BJ (cell line): Measurements from ENCODE around the gene MRPL36. TPM values are rescaled to one million over a fixed set of nuclear protein-coding genes. Genes with fewer than 3 reads are reported as not detected.

ENCODE experiments used
- CTCF ChIA-PET: fragments of 350-600 bp; formaldehyde crosslinking; extraction: SDS; loops from one replicate; lab custom pipeline; 2021; ENCODE audit warnings: antibody characterized with exemption, inconsistent platforms; lab: Yijun Ruan, JAX
- POLR2A ChIA-PET: fragments of 300-600 bp; sonication (Branson Sonifier 250); formaldehyde crosslinking; extraction: SDS; loops from one replicate; lab custom pipeline; 2021; ENCODE audit warnings: antibody characterized with exemption; lab: Charles Lee
- DNase-seq: peaks from one replicate; pipeline ENCODE4 v3.0.0-alpha.2; 2011; ENCODE audit warnings: low read depth
- H3K27me3 ChIP-seq: 2 replicates; pipeline ENCODE4 v1.6.0; 2011; ENCODE audit warnings: low read length; ENCODE audit not compliant: control insufficient read depth, insufficient read depth
- H3K36me3 ChIP-seq: 2 replicates; pipeline ENCODE4 v1.5.1; 2011; ENCODE audit warnings: low read length; ENCODE audit not compliant: control insufficient read depth, insufficient read depth
- H3K4me3 ChIP-seq: 2 replicates; pipeline ENCODE4 v1.5.1; 2011; ENCODE audit warnings: low read depth, mild to moderate bottlenecking, control low read depth, low read length
- CTCF ChIP-seq: IDR thresholded peaks from 2 replicates; pipeline ENCODE4 v1.5.1; 2011; ENCODE audit warnings: low read depth, mild to moderate bottlenecking, control low read depth, inconsistent platforms, low read length, moderate library complexity; ENCODE audit not compliant: insufficient read depth
- polyA plus RNA-seq: library from polyadenylated mRNA; depleted of rRNA; stranded (reverse); fragments of >200 nt; gene quantifications from 2 replicates; pipeline ENCODE4 v1.2.3, GENCODE V29; 2011

MRPL36 gene
- polyA plus RNA-seq, 1 experiment = 67.9 TPM

GRCh38 chr5:1772634-1773033 lies 27.0 kb downstream of the MRPL36 start:
- no peak for DNase-seq
- POLR2A ChIA-PET = no interaction called here
- Histone ChIP-seq H3K4me3 (no peak overlapping the region), H3K27me3 (peaks cover 7% of the 10 kb centered on the region), H3K36me3 (no peaks in the 10 kb centered on the region)
- CTCF ChIA-PET = interaction anchor here (0.7 to 3.9 kb wide), 5 partner anchors 8 to 267 kb away, joined by 3 to 24 read pairs (median 6); no protein-coding TSS in a partner anchor
- peak; percentile 63 for TF ChIP-seq CTCF

DNA sequence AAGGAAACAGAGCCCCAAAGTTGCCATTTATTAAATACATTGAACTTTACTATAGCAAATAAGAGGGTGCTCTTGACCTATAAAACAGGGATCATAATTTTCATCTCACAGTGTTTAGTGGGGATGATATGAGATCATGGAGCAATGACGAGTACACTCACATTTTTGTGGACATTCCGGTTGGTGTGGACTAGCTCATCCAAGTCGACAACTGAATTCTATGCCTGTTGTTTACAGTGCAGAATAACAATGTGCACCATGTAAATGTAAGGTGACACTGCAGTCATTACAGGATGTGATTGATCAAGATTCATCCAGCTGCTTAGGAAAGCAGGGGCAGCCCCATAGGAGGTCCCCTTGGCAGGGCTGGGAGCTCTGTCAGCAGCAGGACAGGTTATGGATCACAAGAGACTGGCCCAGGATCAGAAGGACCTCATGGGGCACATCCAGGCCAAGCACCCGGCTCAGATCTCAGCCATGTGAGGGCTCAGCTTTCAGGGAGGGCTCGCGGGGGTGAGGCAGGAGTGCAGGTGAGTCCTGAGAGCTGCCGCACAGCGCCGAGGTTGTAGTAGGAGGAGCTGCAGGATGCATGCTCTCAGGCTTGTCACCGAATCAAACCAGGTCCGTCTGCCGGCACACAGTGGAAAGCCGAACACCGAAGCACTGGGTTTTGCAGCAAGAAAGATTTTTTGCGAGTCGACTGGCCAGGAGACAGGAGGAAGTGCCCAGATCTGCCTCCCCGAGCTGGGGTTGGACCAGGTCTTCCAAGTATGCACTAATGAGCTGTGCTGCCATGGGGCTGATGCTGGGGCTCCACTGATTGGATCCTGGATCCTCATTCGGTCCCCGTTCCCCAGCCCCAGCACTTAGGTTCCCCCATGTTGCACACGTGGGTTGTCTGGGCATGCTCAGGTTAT lies 28.2 kb downstream of the MRPL36 start:
- Histone ChIP-seq H3K4me3 (no peak overlapping the region), H3K27me3 (peaks cover 7% of the 10 kb centered on the region), H3K36me3 (no peaks in the 10 kb centered on the region)
- POLR2A ChIA-PET = no interaction called here
- CTCF ChIA-PET = interaction anchor here (1.1 to 3.9 kb wide), 5 partner anchors 7 to 268 kb away, joined by 3 to 24 read pairs (median 4); no protein-coding TSS in a partner anchor
- TF ChIP-seq CTCF = no peak
- no peak for DNase-seq

DNA sequence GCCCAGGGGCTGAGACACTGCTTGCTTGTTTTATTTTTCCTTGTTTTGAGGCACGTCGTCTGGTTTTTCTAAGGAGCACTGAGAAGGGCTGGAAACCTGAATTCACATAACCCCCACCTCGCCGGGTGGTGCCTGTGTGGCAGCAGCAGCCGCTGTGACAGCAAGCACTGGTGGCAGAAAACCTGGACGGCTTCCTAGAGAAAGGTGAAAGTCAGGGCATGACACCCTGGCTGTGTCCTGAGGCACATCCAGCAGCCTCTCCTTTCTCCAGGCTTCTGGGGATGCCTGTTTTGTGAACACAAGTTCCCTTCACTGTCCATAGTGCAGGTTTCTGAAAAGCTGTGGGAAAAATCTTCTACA lies 29.2 kb downstream of the MRPL36 start:
- POLR2A ChIA-PET = no interaction called here
- Histone ChIP-seq H3K36me3 (no peaks in the 10 kb centered on the region), H3K4me3 (no peak overlapping the region), H3K27me3 (peaks cover 7% of the 10 kb centered on the region)
- TF ChIP-seq CTCF = no peak
- CTCF ChIA-PET = no interaction called here
- DNase-seq = no peak

DNA sequence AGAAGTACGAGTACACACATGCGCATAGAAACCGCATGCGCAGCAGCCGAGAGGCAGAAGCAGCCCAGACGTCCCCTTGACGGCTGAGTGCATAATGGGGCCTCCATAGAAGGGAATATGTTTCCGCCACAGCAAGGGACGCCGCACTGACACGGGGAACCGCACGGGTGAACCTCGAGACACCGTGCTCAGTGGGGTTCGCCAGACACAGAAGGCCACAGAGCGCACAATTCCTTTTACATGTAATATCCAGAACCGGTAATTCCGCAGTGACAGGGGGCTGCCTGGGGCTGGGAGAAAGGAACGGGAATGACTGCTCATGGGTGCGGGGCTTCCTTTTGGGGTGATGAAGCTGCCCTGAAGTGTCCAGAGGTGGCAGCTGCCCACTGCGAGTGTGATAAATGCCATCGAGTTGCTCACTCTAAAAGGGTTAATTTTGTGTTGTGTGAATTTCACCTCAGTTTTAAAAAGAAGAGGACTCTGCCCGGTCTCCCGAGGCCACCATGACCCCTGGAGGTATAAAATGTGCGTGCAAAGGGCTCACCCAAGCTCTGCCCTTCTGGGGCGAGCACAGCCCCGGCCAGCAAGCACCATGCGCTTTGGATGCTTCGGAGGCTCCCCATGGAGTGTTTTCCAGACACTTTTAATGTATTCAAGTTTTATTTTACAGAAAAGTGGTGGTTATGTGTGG lies 29.7 kb downstream of the MRPL36 start:
- POLR2A ChIA-PET = no interaction called here
- CTCF ChIA-PET = no interaction called here
- H3K27me3 ChIP-seq = peaks cover 8% of the 10 kb centered on the region
- no peak for TF ChIP-seq CTCF
- H3K4me3 ChIP-seq = no peak overlapping the region
- no peak for DNase-seq
- H3K36me3 ChIP-seq = no peaks in the 10 kb centered on the region

DNA sequence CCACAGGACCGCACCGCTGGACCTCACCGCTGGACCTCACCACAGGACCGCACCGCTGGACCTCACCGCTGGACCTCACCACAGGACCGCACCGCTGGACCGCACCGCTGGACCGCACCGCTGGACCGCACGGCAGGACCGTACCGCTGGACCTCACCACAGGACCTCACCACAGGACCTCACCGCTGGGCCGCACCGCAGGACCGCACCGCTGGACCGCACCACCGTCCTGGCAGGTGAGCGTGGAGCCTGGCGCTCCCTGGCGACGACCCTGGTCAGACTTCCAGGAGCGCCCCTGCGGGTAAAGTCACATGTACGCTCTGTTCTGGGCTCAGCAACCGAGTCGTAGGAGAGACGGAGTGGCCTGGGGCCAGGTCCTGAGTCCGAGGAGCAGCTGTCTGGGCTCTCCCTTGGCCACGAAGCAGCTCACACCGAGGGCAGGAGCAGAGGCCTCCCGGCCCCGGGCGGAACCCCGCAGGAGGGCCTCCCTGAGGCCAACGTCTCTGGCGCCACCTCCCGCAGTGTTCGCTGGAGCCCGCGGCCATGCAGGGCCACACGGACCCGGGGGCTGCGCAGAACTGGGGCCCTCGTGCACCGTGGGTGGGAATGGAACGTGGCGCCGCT lies 30.5 kb downstream of the MRPL36 start:
- TF ChIP-seq CTCF = no peak
- no peak for DNase-seq
- Histone ChIP-seq H3K4me3 (no peak overlapping the region), H3K36me3 (no peaks in the 10 kb centered on the region), H3K27me3 (peaks cover 12% of the 10 kb centered on the region)
- ChIA-PET CTCF (no interaction called here), POLR2A (no interaction called here)
